Activated effector memory CD4-positive, alpha-beta T cell treated with Interleukin-2 at 50 U/mL for 16 hours (primary cell): ENCODE measurements around the gene CFAP100.

ENCODE experiments used
- DNase-seq: peaks from one replicate; pipeline ENCODE4 v3.0.0-alpha.2; 2020

The CFAP100 gene

GRCh38 chr3:126406389-126407296 lies 11.9 kb downstream of the CFAP100 start:
- DNase-seq = no peak

- DNase-seq = no peak
Measured at GRCh38 chr3:126407412-126408044, 12.8 kb downstream of the CFAP100 start.

- DNase-seq = no peak
Measured at GRCh38 chr3:126408099-126408498, 13.4 kb downstream of the CFAP100 start.

- no peak for DNase-seq
Measured at GRCh38 chr3:126412841-126413692, 18.4 kb downstream of the CFAP100 start.

DNA sequence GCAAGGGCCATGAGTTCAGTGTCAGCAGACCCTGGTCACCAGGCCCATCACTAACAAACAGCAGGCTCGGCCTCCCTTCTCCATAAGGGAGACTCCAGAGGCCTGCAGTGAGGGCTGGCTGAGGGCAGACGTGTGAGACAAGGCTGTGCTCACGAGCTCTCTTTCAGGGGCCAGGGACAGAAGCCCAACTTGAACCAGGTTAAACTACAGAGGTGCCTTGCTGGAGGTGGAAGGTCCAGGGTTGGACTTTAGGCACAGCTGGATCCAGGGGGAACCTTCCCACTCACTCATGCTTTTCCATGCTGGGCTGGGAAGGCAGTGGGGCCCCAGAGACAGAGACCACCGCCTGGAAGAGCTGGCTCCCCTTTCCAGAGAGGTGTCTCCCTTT lies 19.0 kb downstream of the CFAP100 start:
- no peak for DNase-seq

DNA sequence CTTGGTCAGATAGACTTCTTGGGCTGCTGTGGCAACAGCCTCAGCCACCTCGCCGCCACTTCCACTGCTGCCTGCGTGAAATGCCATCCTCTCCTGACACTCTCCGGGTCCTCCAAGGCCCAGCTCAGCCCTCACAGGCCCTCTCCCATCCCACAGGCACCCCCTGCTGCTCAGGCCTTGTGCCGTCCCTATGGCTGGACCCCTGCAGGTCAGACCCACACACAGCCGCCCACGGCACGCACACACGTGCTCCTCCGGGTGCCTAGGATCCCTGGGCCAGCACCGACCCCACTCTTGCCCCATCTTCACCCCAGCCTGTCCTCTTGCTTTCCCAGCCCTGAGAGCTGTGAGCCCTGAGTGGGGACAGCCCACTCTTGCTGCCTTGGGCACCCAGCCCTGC lies 19.7 kb downstream of the CFAP100 start:
- DNase-seq = no peak

DNA sequence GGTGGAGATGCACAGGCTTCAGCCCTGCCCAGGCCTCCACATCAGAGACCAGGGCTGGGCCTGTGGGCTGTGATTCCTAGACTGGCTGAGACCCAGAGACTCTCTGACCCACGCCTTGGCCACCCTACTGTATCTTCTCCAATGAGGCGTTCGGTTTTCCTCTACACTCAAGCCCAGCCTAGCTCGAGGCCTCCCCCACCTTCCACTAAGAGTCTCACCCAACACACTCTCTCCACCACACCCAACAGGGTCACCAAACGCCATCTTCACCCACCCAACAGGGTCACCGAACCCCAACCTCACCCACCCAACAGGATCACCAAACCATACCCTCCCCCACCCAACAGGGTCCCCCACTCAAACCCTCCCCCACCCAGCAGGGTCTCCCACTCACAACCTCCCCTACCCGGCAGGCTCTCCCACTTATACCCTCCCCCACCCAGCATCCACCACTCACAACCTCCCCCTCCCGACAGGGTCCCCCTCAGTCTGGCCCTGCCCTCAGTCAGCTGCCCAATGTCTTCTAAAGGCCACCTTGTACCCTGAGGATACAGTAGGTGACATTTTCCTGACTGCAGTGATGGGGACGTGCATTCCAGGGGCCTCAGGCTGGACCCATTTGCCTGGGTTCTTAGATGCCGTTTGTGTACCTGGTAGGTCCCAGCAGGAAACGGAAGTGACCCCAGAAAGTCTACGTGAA lies 20.4 kb downstream of the CFAP100 start:
- DNase-seq = no peak

- no peak for DNase-seq
Measured at GRCh38 chr3:126415661-126416591, 21.2 kb downstream of the CFAP100 start.

- no peak for DNase-seq
Measured at GRCh38 chr3:126416943-126417342, 22.2 kb downstream of the CFAP100 start.

- DNase-seq = no peak
Measured at GRCh38 chr3:126417515-126417914, 22.8 kb downstream of the CFAP100 start.

- DNase-seq = no peak
Measured at GRCh38 chr3:126417981-126418530, 23.3 kb downstream of the CFAP100 start.

DNA sequence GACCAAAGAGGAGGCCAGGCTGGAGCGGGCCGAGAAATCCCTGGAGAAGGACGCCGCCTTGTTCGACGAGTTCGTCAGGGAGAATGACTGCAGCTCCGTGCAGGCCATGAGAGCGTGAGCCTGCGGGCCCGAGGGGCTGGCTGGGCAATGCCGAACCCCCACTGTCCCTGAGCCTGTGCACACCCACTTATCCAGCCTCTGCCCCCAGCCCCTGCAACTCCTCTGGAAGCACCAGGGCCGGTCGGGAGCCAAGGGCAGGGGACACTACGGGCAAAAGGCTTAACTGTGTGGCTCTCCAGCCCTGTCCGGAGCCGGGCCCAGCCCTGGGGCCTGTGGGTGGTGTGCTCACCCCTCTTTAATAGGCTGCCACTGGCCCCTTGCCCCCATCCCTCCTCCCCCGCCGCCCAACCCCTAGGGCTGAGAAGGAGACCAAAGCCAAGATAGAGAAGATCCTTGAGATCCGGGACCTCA lies 24.0 kb downstream of the CFAP100 start:
- no peak for DNase-seq

- no peak for DNase-seq
Measured at GRCh38 chr3:126419151-126419703, 24.5 kb downstream of the CFAP100 start.

DNA sequence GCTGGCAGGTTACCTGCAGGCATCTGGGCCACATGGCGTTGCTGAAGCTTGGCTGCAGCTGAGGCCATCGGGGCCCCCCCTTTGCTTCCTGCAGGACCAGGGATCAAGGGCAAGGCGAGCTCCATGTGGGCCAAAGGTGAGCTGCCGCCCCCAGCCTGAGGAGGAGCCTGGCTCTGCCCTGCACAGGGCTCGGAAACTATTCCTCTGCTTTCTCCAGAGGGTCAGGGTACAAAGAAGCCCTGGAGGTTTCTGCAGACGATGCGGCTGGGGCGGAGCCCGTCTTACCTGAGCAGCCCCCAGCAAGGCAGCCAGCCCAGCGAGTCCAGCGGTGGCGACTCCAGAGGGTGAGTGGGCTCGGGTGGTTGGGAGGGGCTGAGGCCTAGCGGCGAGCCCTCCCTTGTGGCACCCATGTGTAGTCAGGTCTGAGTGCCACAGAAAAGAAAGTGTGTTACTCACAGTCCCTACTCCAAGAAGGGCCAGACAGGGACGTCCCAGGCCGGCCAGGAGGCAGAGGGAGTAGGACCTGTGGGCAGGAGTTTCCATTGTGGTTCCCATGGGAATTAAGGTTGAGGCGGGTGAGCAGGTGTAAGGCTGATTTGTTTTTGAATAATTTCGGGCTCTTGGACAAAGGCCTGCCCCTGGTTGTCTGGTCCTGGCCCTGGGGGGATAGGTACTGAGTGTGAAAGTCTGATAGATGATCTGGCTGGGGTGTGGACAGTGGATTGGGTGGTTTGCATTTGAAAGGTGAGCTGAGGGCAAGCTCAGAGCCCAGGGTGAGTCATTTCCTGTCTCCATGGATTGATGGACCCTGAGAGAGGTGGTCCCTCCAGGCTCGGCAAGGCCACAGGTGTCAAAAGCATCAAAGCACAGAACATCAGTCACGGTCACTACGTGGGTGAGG lies 25.4 kb downstream of the CFAP100 start:
- DNase-seq = no peak

GRCh38 chr3:126421573-126422119 lies 26.9 kb downstream of the CFAP100 start:
- no peak for DNase-seq

GRCh38 chr3:126422121-126422520 lies 27.4 kb downstream of the CFAP100 start:
- no peak for DNase-seq

GRCh38 chr3:126422571-126423091 lies 27.9 kb downstream of the CFAP100 start:
- no peak for DNase-seq

DNA sequence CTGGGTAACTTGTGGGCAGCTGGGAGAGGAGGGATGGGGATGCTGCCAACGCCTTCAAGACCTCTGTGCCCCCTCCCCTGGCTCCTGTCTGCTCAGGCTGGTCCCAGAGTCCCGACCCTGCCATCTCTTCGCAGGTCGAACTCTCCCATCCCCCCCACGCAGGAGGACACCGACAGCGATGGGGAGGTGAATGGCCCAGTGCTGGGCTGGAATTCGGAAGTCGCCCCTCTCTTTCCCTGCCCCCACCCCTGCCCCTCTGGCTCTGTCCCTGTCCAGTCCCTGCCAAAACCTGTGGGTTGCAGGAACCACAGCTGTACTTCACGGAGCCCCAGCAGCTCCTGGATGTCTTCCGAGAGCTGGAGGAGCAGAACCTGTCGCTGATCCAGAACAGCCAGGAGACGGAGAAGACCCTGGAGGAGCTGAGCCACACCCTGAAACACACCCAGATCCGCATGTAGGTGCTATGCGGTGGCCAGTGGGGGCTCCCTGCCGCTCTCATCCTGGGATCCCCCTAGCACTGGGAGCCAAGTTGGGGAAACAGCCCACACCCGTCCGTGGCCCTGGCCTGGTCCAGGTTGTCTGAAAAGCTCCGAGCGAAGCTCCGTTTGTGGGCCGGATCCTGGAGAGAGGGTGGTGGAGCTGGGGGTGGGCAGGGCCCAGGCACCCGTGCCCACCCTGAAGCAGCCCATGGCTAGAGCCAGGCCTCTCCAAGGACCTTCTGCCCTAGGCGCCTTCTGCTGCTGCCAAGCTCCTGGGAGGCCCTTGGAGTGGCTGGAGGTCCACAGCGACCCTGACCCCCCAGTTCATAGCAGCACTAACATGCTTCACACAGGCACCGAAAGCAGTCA lies 28.7 kb downstream of the CFAP100 start:
- no peak for DNase-seq
